ENCODE data around the gene FGF12.

The FGF12 gene

DNA sequence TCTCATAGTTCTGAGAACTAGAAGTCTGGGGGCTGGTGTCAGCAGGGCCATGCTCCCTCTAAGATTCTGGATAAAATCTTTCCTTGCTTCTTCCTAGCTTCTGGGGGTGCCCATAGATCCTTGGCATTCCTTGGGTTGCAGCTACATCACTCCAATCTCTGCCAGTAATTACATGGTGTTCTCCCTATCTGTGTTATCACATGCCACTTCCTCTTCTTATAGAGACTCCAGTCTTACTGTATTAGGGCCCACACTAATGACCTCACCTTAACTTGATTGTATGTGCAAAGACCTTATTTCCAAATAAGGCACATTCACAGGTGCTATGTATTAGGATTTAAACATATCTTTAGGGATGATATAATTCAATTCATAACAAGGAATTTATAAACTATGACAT, 618.5 kb downstream of the FGF12 start:
- H3K4me3 ChIP-seq (replicated peaks; ENCODE audit: low read depth, low read length), result no peak overlapping the region
- no peak for DNase-seq (ENCODE audit: extremely low read depth, low read depth)
- TF ChIP-seq, protein P1, sequence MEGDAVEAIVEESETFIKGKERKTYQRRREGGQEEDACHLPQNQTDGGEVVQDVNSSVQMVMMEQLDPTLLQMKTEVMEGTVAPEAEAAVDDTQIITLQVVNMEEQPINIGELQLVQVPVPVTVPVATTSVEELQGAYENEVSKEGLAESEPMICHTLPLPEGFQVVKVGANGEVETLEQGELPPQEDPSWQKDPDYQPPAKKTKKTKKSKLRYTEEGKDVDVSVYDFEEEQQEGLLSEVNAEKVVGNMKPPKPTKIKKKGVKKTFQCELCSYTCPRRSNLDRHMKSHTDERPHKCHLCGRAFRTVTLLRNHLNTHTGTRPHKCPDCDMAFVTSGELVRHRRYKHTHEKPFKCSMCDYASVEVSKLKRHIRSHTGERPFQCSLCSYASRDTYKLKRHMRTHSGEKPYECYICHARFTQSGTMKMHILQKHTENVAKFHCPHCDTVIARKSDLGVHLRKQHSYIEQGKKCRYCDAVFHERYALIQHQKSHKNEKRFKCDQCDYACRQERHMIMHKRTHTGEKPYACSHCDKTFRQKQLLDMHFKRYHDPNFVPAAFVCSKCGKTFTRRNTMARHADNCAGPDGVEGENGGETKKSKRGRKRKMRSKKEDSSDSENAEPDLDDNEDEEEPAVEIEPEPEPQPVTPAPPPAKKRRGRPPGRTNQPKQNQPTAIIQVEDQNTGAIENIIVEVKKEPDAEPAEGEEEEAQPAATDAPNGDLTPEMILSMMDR (IDR thresholded peaks at IDR 0.05; ENCODE audit: low read depth, low read length, missing control alignments), result no peak

DNA sequence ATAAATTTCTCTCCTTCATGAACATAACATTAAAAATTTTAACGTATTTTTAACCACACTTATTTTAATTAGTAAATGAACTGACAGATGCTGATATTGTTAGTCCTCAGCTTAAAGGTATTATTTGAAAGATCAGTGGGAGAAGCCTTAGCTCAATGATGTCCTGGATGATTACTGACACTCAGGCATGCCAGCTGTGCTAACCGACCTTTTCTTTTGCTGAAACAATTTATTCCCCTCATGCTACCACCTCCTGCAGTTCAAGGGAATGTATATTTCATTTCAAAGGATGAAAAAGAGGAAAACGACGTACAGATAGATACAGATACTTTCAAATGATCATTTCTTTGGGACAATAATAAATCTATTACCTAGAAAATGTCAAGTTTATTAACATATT, 620.8 kb downstream of the FGF12 start:
- no peak for DNase-seq (ENCODE audit: extremely low read depth, low read depth)
- no peak overlapping the region for H3K4me3 ChIP-seq (replicated peaks; ENCODE audit: low read depth, low read length)
- TF ChIP-seq, protein P1 (IDR thresholded peaks at IDR 0.05; ENCODE audit: low read depth, low read length, missing control alignments), result no peak

DNA sequence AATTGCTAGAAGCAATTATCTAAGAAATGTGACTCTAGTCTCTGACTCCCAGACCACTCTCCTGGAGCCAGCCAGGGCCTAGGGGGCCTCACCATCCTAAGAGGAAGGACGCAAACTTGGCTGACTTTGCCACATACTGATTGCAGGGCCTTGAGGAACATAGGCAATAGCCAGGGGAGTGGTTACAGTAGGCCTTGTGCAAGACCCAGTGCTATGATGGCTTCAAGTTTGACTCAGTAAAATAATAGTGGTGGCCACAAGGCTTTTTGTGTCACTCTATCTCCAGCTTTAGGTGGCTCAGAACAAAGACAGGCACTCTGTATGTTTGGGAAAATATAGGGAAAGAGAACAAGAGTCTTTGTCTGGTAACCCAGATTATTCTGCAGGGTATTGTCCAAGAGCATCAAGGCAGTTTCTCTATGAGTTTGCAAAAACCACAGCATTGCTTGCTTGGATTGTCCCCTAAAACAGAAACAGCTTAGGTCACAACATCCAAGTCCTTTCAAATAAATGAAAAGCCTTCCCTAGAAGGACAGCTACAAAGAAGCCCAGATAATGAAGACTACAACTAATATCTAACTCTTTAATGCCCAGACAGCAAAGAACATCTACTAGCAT, 634.8 kb downstream of the FGF12 start:
- TF ChIP-seq, protein P1 (IDR thresholded peaks at IDR 0.05; ENCODE audit: low read depth, low read length, missing control alignments), result no peak
- DNase-seq (ENCODE audit: extremely low read depth, low read depth), result no peak
- no peak overlapping the region for H3K4me3 ChIP-seq (replicated peaks; ENCODE audit: low read depth, low read length)

DNA sequence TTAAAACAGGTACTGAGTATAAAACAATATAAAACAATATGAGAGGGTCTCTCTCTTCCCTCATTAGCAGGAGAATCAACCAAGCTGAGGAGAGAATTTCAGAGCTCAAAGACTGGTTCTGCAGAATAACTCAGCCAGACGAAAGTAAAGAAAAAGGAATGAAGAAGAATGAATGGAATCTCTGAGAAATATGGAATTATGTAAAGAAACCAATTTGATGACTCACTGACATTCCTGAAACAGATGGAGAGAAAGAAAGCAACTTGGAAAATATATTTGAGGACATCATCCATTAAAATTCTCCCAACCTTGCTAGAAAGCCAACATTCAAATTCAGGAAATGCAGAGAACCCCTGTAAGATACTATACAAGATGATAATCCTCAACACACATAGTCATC, 635.5 kb downstream of the FGF12 start:
- TF ChIP-seq, protein P1 (IDR thresholded peaks at IDR 0.05; ENCODE audit: low read depth, low read length, missing control alignments), result no peak
- no peak overlapping the region for H3K4me3 ChIP-seq (replicated peaks; ENCODE audit: low read depth, low read length)
- no peak for DNase-seq (ENCODE audit: extremely low read depth, low read depth)

DNA sequence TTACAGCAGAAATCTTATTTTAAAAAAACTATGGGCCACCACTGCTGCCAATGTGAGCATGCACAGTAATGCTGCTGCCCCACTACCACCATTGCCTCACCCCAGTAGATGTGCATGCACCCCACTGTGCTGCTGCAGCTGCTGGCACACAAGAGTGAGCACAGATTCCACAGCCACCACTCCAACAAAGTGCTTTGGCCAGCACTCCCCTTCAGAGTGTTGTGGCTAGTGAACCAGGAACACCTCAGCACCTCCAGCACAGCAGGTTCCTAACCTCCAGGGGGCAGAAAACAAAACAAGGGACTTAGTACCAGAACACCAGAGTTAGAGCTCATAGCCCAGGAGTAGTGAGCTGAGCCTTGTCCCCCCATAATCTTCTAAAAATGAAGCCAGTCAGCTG, 636.8 kb downstream of the FGF12 start:
- no peak overlapping the region for H3K4me3 ChIP-seq (replicated peaks; ENCODE audit: low read depth, low read length)
- TF ChIP-seq, protein P1 (IDR thresholded peaks at IDR 0.05; ENCODE audit: low read depth, low read length, missing control alignments), result no peak
- no peak for DNase-seq (ENCODE audit: extremely low read depth, low read depth)
